Measurements from ENCODE around the gene ABLIM1.

DNA sequence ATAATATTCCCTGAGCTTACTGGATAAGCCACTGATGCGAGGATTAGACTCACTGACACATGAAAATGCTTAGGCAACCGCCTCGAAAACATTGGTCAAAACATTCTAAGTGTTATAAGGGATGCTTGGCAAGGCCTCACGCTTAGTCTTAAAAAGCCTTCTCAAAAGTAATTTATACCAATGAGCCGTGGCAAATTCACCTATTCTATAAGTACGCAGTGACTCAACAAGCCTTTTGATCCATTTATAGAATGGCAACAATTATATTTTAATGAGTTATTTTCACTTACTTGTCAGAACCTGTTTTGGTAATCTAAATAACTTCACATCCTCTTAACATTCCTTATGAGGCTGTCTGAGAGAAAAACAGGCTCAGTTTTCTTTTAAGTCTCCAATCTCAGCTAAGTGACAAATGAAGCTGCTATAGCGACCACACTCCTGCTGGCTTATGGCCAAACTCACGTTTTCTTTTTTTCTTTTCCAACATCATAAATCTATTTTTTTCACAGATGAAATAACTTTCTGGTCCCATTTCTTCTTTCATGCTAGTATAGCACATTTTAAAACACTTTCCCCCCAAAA, 132.6 kb downstream of the ABLIM1 start:
- TF ChIP-seq, protein P1, sequence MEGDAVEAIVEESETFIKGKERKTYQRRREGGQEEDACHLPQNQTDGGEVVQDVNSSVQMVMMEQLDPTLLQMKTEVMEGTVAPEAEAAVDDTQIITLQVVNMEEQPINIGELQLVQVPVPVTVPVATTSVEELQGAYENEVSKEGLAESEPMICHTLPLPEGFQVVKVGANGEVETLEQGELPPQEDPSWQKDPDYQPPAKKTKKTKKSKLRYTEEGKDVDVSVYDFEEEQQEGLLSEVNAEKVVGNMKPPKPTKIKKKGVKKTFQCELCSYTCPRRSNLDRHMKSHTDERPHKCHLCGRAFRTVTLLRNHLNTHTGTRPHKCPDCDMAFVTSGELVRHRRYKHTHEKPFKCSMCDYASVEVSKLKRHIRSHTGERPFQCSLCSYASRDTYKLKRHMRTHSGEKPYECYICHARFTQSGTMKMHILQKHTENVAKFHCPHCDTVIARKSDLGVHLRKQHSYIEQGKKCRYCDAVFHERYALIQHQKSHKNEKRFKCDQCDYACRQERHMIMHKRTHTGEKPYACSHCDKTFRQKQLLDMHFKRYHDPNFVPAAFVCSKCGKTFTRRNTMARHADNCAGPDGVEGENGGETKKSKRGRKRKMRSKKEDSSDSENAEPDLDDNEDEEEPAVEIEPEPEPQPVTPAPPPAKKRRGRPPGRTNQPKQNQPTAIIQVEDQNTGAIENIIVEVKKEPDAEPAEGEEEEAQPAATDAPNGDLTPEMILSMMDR (conservative IDR thresholded peaks at IDR 0.05), result no peak
- TF ChIP-seq ZFX (IDR thresholded peaks at IDR 0.05), result no peak

Measured in C4-2B (cell line).